GM10847 (cell line): ENCODE measurements around the gene CDHR3.
A peak's percentile ranks its signal among the peaks of the same experiment; 100 is the strongest.

Experiments
- POLR2A ChIP-seq: IDR thresholded peaks from 2 replicates; pipeline ENCODE4 v1.6.1; 2011; ENCODE audit not compliant: insufficient read length; ENCODE audit errors: extremely low read depth

Gene CDHR3

DNA sequence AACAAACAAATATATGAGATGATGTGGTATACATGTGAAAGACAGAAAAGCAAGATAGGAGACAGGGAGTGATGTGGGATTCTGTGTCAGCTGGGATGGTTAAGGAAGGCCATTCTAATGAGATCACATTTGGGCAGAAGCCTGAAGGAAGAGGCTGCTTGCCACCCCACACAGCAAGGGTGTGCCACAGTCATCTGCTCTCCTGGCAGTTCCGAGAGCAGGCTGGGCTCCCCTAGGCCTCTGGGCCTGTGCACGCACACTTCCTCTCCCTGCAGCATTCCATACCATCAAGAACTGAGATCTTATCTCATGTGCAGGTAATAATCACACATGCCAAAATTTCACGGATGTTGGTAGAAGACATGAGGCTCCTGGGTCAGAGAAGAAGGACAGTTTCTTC is 105.9 kb downstream of the CDHR3 start:
- no peak for TF ChIP-seq POLR2A

- no peak for TF ChIP-seq POLR2A
Observed at GRCh38 chr7:106069471-106070200, 106.6 kb downstream of the CDHR3 start.

DNA sequence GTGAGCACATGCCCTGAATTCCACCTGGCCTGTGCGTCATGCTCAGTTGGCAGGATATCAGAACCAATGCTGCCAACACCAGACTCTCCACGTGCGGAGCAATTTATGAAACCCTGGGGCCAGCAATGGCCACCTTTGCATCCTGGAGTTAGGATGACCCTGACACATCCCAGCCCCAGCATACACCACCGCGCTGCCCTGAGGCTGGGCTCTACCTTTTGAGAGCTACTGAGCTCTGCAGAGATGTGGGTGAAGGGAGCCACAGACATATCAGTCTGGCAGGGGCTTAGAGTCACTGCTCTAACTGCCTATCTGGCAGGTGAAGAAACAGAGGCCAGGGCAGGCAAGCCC is 107.1 kb downstream of the CDHR3 start:
- no peak for TF ChIP-seq POLR2A

DNA sequence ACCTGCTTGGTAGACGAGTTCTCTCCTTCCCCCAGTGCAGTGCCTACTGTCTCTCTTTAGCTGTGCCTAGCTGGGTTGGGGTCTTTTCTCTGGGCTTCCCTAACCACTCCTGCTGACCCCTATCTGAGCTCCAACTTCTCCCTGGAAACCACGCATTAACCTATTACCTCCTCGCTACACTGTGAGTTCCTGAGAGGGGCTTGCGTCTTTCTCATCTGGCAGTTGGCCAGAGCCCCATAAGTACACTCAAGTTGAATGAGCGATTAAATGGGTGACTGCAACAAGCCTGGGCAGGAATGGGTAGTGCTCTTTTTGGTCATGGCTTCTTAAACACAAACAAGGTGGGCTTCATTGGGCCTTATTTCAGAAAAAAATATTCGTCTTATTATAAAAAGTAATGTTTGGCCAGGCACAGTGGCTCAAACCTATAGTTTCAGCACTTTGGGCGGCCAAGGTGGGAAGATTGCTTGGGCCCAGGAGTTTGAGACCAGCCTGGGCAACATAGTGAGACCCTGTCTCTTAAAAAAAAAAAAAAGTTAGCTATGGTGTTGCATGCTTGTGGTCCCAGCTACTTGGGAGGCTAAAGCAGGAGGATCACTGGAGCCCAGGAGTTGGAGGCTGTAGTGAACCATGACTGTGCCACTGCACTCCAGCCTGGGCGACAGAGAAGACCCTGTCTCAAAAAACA is 107.6 kb downstream of the CDHR3 start:
- no peak for TF ChIP-seq POLR2A

DNA sequence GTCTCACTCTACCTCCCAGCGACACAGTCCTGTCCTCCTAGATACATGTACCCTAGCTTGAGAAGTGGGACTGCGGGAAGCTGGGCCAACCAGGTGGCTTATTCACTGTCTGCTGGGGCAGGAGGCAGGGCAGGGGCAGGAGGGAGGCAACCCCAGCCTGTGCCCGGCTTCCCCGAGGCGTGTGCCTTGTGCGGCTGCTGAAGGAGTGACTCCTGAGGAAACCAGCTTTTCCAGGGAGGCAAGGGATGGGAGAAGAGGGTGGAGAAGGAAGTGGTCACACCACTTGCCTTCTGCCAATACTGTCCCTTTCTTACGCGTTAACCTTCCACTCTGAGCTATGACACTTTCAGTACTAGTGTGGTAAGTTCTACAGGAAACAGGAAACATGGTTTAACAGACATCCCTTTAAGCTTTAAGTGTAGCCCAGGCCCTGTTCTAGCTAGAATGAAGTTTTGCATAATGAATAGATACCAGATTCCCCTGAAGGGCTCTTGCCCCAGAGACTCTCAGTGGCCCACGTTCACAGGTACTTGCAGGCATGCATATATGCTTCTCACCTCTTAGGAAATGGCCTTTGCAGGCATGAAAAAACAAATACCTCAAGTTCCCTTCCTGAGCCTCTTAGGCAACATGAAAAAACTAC is 108.4 kb downstream of the CDHR3 start:
- peak; percentile 35 for TF ChIP-seq POLR2A

DNA sequence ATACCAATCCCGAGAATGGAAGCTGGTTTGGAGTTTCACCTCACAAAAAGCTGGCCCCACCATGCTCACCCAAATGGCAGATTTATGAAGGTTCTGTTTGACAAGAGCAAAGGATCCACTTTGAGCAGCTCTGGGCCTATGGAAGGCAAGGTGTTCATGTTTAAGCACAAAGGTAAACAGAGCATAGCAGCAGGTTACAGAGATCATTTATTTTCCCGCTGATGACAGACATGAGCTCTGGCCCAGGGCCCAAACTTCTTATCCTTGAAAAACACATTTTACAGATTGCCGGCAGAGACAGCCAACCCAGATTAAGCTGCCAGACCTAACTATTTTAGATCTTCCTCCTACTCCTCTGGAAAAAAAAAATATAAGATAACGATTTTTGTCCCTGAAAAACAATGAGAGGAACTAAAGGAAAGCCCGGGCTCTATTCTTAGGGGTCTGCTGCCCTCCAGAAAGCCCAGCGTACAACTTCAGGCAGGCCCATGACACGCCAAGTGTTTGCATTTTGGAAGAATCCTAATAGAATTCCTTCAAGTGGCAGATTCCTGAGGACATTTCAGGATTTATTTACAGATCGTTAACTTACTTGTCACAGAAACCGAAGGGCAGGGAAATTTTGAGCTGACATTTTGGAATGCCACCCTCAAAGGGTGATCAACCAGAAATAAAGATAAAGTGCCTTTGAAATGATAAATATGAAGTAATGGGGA is 109.1 kb downstream of the CDHR3 start:
- no peak for TF ChIP-seq POLR2A

GRCh38 chr7:106072715-106073091 is 109.6 kb downstream of the CDHR3 start:
- no peak for TF ChIP-seq POLR2A

DNA sequence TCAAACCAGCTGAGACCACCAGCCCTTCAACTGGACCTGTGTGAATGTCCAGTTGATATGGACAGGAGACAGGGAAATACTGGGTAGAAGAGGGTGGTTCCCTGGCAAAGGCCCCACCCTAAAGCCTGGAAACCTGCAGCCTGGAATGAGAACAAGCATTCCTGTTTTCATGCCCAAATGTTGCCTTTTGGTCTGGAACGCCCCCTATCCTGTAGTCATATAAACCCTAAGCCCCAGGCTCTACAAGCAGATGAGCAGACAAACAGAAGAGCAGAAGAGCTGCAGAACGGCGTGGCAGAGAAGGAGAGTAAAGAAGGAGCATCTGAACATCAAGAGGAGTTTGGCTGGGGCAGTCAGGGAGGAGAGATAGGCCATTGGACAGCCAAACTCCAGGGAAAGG is 110.6 kb downstream of the CDHR3 start:
- no peak for TF ChIP-seq POLR2A

GRCh38 chr7:106074257-106074656 is 111.2 kb downstream of the CDHR3 start:
- TF ChIP-seq POLR2A: no peak

DNA sequence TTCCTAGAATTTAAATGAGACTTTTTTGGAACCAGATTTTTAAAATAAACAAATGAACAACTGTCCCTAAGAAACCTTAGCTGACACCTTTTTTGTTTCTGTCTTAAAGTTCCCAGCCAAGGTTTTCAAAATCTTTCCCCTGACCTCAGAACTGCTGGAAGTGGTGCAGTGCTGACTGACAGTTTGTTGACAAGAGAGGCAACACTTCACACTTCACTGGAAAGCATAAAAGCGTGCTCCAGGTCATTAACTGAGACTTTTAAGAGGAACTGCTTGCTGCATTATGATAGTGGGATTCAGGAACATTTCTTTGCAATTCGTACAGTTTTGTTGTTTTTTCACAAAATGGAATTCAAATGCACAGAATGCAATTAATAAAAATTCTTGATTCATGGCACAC is 112.9 kb downstream of the CDHR3 start:
- no peak for TF ChIP-seq POLR2A

GRCh38 chr7:106076537-106076936 is 113.5 kb downstream of the CDHR3 start:
- no peak for TF ChIP-seq POLR2A

- no peak for TF ChIP-seq POLR2A
Observed at GRCh38 chr7:106080300-106080987, 117.4 kb downstream of the CDHR3 start.

DNA sequence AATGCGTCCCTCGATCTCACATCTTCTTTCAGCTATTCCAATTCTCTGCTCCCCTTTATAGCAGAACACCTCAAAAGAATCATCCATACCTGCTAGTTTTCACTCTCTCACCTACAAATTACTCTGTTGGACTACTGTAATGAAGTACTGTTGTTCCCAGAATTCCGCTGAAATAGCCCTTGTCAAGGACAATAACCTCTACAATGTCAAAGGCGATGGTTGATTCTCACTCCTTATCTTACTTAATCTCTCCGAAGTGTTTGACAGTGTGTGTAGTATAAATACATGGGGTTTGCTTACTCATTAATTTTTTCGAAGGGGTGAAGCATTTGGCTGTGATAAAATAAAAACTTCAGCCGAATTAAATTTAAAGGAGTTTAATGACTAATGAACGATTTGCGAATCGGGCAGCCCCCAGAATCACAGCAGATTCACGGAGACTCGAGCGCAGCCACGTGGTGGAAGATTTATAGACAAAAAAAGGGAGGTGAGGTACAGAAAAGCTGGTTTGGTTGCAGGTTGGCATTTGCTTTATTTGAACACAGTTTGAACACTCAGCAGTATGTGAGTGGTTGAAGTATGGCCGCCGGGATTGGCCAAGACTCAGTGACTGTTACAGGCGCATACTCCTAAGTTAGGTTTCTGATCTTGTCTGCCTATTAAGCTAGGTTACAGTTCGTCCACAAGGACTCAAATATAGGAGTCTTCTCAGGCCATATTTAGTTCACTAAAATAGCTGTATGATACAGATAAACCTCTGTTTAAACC is 119.2 kb downstream of the CDHR3 start:
- TF ChIP-seq POLR2A: no peak
